GM12878 (cell line): ENCODE data around the gene PAQR8. TPM values are rescaled to one million over a fixed set of nuclear protein-coding genes. Genes with fewer than 3 reads are reported as not detected.

Source experiments
- ATAC-seq: fragments of 200-7000 bp; cut with Tn5 transposase; 3 replicates; pipeline ENCODE4 v1.9.1; 2020; ENCODE audit warnings: mild to moderate bottlenecking, moderate library complexity
- BruUV-seq: library from RNA; stranded (reverse); fragments of 400-500 nt; replicated peaks from 2 replicates; lab custom pipeline; 2021; lab: Mats Ljungman, UMichigan
- CTCF ChIA-PET: fragments of 300-600 bp; sonication (Branson Sonifier 250); formaldehyde crosslinking; extraction: SDS; loops from one replicate; lab custom pipeline; 2021; ENCODE audit warnings: inconsistent platforms; lab: Yijun Ruan, JAX
- POLR2A ChIA-PET: fragments of 350-600 bp; formaldehyde crosslinking; extraction: SDS; loops from one replicate; lab custom pipeline; 2021; ENCODE audit warnings: inconsistent platforms; lab: Charles Lee
- RAD21 ChIA-PET: fragments of 300-600 bp; sonication (Branson Sonifier 250); formaldehyde crosslinking; loops from one replicate; lab custom pipeline; 2023; ENCODE audit warnings: antibody characterized with exemption; ENCODE audit not compliant: unreplicated experiment; lab: Charles Lee
- SMC1A ChIA-PET: fragments of 300-600 bp; sonication (Branson Sonifier 250); formaldehyde crosslinking; loops from one replicate; lab custom pipeline; 2023; ENCODE audit not compliant: unreplicated experiment, uncharacterized antibody; lab: Charles Lee
- DNase-seq: peaks from one replicate; pipeline ENCODE4 v3.0.0-alpha.2; 2011; ENCODE audit warnings: low read depth, low spot score
- FAIRE-seq: peaks from 3 replicates; lab custom pipeline; 2011; peaks lifted over from hg19 to GRCh38; lab: Jason Lieb, UNC
- H2AFZ ChIP-seq: 2 replicates; pipeline ENCODE4 v1.6.0; 2011; ENCODE audit warnings: low read depth, low read length, control low read depth; ENCODE audit not compliant: control insufficient read depth
- H3K27ac ChIP-seq: 2 replicates; pipeline ENCODE4 v1.5.1; 2011; ENCODE audit warnings: control low read depth; ENCODE audit not compliant: control insufficient read depth, insufficient read depth
- H3K27me3 ChIP-seq, 2 experiments: replicated peaks in 1 of 2; 2 replicates each; pipeline versions ENCODE4 v1.6.0 to v1.6.1; 2011; ENCODE audit warnings: low read length in 1 of 2; ENCODE audit not compliant: control insufficient read depth in 2 of 2, insufficient read depth in 2 of 2
- H3K36me3 ChIP-seq, 2 experiments: 2 replicates each; pipeline ENCODE4 v1.5.1; 2011; ENCODE audit warnings: low read length in 1 of 2; ENCODE audit not compliant: control insufficient read depth in 2 of 2, insufficient read depth in 2 of 2
- H3K4me1 ChIP-seq: 2 replicates; pipeline ENCODE4 v1.6.1; 2011; ENCODE audit warnings: mild to moderate bottlenecking, low read length, moderate library complexity, mixed read lengths; ENCODE audit not compliant: control insufficient read depth, insufficient read depth
- H3K4me2 ChIP-seq: 2 replicates; pipeline ENCODE4 v1.6.0; 2011; ENCODE audit warnings: control low read depth; ENCODE audit not compliant: control insufficient read depth, insufficient read depth
- H3K4me3 ChIP-seq: fragments of 200-600 bp; sonication (generic); 2 replicates; pipeline ENCODE4 v1.5.1; 2016
- H3K79me2 ChIP-seq: 2 replicates; pipeline ENCODE4 v1.6.0; 2011; ENCODE audit warnings: low read length; ENCODE audit not compliant: control insufficient read depth, insufficient read depth
- H3K9ac ChIP-seq: 2 replicates; pipeline ENCODE4 v1.8.0; 2011; ENCODE audit warnings: low read length, control low read depth, mixed read lengths; ENCODE audit not compliant: control insufficient read depth, insufficient read depth
- H3K9me3 ChIP-seq: replicated peaks from 3 replicates; pipeline ENCODE4 v1.5.1; 2011; ENCODE audit warnings: mild to moderate bottlenecking, low read length; ENCODE audit not compliant: control insufficient read depth, insufficient read depth
- H4K20me1 ChIP-seq: 2 replicates; pipeline ENCODE4 v1.6.0; 2011; ENCODE audit not compliant: control insufficient read depth, insufficient read depth
- ATF7 ChIP-seq: fragments of 450-650 bp; IDR thresholded peaks from 2 replicates; pipeline ENCODE4 v1.6.1; 2016; ENCODE audit warnings: low read depth, mild to moderate bottlenecking
- ETV6 ChIP-seq, 2 experiments: fragments of 450-650 bp in 1 of 2; IDR thresholded peaks in 1 of 2; conservative IDR thresholded peaks in 1 of 2; 2 replicates each; pipeline ENCODE4 v1.6.1; 2014; ENCODE audit warnings: antibody characterized with exemption in 1 of 2, borderline replicate concordance in 1 of 2, low read depth in 1 of 2, mild to moderate bottlenecking in 1 of 2, moderate library complexity in 1 of 2
- HDGF ChIP-seq: fragments of 450-650 bp; IDR thresholded peaks from 2 replicates; pipeline ENCODE4 v1.6.1; 2016; ENCODE audit warnings: antibody characterized with exemption
- IRF4 ChIP-seq: IDR thresholded peaks from 2 replicates; pipeline ENCODE4 v1.6.1; 2011; ENCODE audit warnings: low read depth, low read length
- MTA3 ChIP-seq: IDR thresholded peaks from 2 replicates; pipeline ENCODE4 v1.6.1; 2012; ENCODE audit warnings: low read length, inconsistent platforms, borderline replicate concordance
- MYC ChIP-seq: IDR thresholded peaks from 2 replicates; pipeline ENCODE4 v1.6.1; 2011; ENCODE audit warnings: mild to moderate bottlenecking, low read length, moderate library complexity, inconsistent platforms; ENCODE audit not compliant: insufficient read depth, insufficient replicate concordance, insufficient read length, severe bottlenecking
- PML ChIP-seq: IDR thresholded peaks from 2 replicates; pipeline ENCODE4 v1.6.1; 2012; ENCODE audit warnings: low read length, inconsistent platforms
- POLR2AphosphoS2 ChIP-seq: IDR thresholded peaks from 2 replicates; pipeline ENCODE4 v1.6.1; 2011; ENCODE audit warnings: low read depth, mild to moderate bottlenecking, low read length, improper control_type of control experiment, moderate library complexity
- ZBED1 ChIP-seq: IDR thresholded peaks from 2 replicates; pipeline ENCODE4 v1.6.1; 2016; ENCODE audit warnings: borderline replicate concordance
- ZSCAN29 ChIP-seq: fragments of 450-650 bp; IDR thresholded peaks from 2 replicates; pipeline ENCODE4 v1.6.1; 2017; ENCODE audit warnings: mild to moderate bottlenecking, moderate library complexity
- WGBS: methylation state at CpG from one replicate; pipeline ENCODE4 v1.1.6; 2016; ENCODE audit warnings: low lambda C conversion rate; ENCODE audit not compliant: insufficient replicate concordance, insufficient coverage; ENCODE audit errors: missing lambda C conversion rate; 5-methylcytosine and 5-hydroxymethylcytosine counted together
- in situ Hi-C: fragments of 300-500 bp; cut with MboI; formaldehyde crosslinking; loops from 9 replicates; pipeline ENCODE4 v1.14.3; 2018; ENCODE audit warnings: mixed read lengths
- intact Hi-C: fragments of 100-400 bp; cut with micrococcal nuclease; formaldehyde crosslinking; loops from one replicate; pipeline ENCODE4 v1.14.2; 2022; ENCODE audit not compliant: unreplicated experiment
- polyA plus RNA-seq, 11 experiments: library from polyadenylated mRNA; depleted of rRNA in 4 of 11; unstranded in 6 of 11; stranded (reverse) in 5 of 11; fragments of >200 nt; fragmentation: Nextera tagmentation in 4 of 11; fragmentation: Illumina TruSeq in 1 of 11; extraction: Ambion mirVana in 4 of 11; extraction: Trizol in 1 of 11; gene quantifications; 1 replicate in 1 of 11; 2 replicates in 10 of 11; pipeline versions ENCODE4 v1.2.1 to v1.2.3, GENCODE V29; 2011 to 2016; ENCODE audit warnings: inconsistent platforms in 2 of 11, missing spikeins in 2 of 11, low read depth in 1 of 11
- total RNA-seq, 4 experiments: library from RNA; depleted of rRNA in 3 of 4; stranded (reverse); fragments of >200 nt in 3 of 4; fragmentation: Illumina TruSeq in 1 of 4; extraction: Trizol in 1 of 4; gene quantifications; 2 replicates each; pipeline versions ENCODE4 v1.2.1 to v1.2.3, GENCODE V29; 2013 to 2021
- TF ChIP-seq, protein P1 (sequence below): fragments of 450-650 bp; IDR thresholded peaks from 2 replicates; pipeline ENCODE4 v1.6.1; 2016; ENCODE audit warnings: mild to moderate bottlenecking
- TF ChIP-seq, protein P2 (sequence below): fragments of 450-650 bp; IDR thresholded peaks from 2 replicates; pipeline ENCODE4 v1.6.1; 2014; ENCODE audit warnings: mild to moderate bottlenecking

PAQR8 gene
- total and polyA plus RNA-seq, 10 of the 15 experiments (the other 5 are each of a cell fraction or from before 2014, with no cell fraction given) = 3.9 to 22.4 (median 14.6) TPM

DNA sequence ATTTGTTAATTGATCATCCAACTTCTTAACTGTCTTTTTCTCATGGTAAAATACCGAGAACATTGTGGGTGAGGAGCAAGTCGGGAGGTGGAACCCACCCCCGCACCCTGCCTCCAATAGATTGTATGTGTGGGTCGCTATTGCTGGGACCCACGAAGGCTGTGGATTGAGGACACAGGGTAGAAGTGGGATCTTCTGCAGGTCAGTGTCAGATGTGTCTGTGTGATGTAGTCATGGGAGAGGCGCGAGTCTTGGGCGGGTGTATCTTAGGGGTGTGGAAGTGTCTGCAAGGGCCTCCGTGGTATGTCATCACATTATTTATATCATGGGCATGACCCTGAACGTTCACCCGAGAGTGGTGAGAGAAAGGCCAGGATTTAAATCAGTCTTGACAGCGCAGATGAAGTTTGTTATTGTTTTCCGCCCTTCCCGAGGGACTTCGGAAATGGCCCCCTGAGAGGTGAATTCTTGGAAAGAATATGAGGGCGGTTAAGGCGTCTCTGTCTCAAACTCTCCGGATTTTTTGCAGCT is 472 bp upstream of the PAQR8 start:
- POLR2A ChIA-PET = interaction anchor here (0.9 to 7.6 kb wide), 15 partner anchors 9 to 234 kb away, joined by 3 to 79 read pairs (median 4); partner anchors contain the start of gene MCM3
- peak overlapping the region; percentile 86; the same call in 1 of the 2 replicates for H3K9ac ChIP-seq
- no peak for FAIRE-seq
- H3K36me3 ChIP-seq = 0 out of 4 replicates have a peak, but pooled peaks cover 0 to 2% of the 10 kb centered on the region in 2 experiments
- H3K27ac ChIP-seq = peak overlapping the region; percentile 80
- H2AFZ ChIP-seq = peak overlapping the region; percentile 74
- ATAC-seq = peak; percentile 21
- peaks cover 37% of the 10 kb centered on the region for H3K79me2 ChIP-seq
- H3K4me3 ChIP-seq = peak overlapping the region; percentile 94
- in situ Hi-C loops = no loop called here
- TF ChIP-seq MYC (no peak), ZSCAN29 (peak; percentile 57; the same call in 1 of the 2 replicates), MTA3 (peak; percentile 64; the same call in 1 of the 2 replicates), HDGF (0 out of 2 replicates have a peak, but pooled peaks have one; percentile 35), ZBED1 (0 out of 2 replicates have a peak, but pooled peaks have one; percentile 11), ETV6 (conservative IDR thresholded peaks at IDR 0.05 in 1 of 2, IDR thresholded peaks at IDR 0.05 in 1 of 2; ENCODE audit: borderline replicate concordance in 1 of 2, low read depth in 1 of 2) (no peak), ATF7 (0 out of 2 replicates have a peak, but pooled peaks have one; percentile 18), PML (peak; percentile 45; the same call in 1 of the 2 replicates), IRF4 (0 out of 2 replicates have a peak, but pooled peaks have one; percentile 9), POLR2AphosphoS2 (no peak)
- TF ChIP-seq, protein P1, sequence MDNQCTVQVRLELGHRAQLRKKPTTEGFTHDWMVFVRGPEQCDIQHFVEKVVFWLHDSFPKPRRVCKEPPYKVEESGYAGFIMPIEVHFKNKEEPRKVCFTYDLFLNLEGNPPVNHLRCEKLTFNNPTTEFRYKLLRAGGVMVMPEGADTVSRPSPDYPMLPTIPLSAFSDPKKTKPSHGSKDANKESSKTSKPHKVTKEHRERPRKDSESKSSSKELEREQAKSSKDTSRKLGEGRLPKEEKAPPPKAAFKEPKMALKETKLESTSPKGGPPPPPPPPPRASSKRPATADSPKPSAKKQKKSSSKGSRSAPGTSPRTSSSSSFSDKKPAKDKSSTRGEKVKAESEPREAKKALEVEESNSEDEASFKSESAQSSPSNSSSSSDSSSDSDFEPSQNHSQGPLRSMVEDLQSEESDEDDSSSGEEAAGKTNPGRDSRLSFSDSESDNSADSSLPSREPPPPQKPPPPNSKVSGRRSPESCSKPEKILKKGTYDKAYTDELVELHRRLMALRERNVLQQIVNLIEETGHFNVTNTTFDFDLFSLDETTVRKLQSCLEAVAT = peak; percentile 34; the same call in 1 of the 2 replicates
- TF ChIP-seq, protein P2, sequence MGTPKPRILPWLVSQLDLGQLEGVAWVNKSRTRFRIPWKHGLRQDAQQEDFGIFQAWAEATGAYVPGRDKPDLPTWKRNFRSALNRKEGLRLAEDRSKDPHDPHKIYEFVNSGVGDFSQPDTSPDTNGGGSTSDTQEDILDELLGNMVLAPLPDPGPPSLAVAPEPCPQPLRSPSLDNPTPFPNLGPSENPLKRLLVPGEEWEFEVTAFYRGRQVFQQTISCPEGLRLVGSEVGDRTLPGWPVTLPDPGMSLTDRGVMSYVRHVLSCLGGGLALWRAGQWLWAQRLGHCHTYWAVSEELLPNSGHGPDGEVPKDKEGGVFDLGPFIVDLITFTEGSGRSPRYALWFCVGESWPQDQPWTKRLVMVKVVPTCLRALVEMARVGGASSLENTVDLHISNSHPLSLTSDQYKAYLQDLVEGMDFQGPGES = no peak
- peak overlapping the region; percentile 79 for H3K4me2 ChIP-seq
- RAD21 ChIA-PET = interaction anchor here (0.7 to 8.3 kb wide), 23 partner anchors 9 to 364 kb away, joined by 3 to 125 read pairs (median 7); partner anchors contain the start of gene MCM3
- peaks cover 20% of the 10 kb centered on the region for H3K4me1 ChIP-seq
- DNase-seq = no peak
- SMC1A ChIA-PET = interaction anchor here (0.6 to 8.3 kb wide), 19 partner anchors 13 to 78 kb away, joined by 3 to 112 read pairs (median 6); partner anchors contain the start of gene MCM3
- no peaks in the 10 kb centered on the region for H4K20me1 ChIP-seq
- intact Hi-C loops = no loop called here
- under 1% methylated on average over 18 of the region's 18 CpGs for WGBS
- H3K27me3 ChIP-seq = no peaks in the 10 kb centered on the region
- no peaks in the 10 kb centered on the region for H3K9me3 ChIP-seq
- CTCF ChIA-PET = interaction anchor here (0.9 to 8.8 kb wide), 15 partner anchors 9 to 77 kb away, joined by 3 to 110 read pairs (median 7); partner anchors contain the start of gene MCM3
- BruUV-seq = TSS peak; percentile 99
